ENCODE measurements around the gene PNRC2.
A peak's percentile ranks its signal among the peaks of the same experiment; 100 is the strongest.

GRCh38 chr1:23984417-23985186 is 25.0 kb downstream of the PNRC2 start:
- TF ChIP-seq RAD21 (IDR thresholded peaks at IDR 0.05) (no peak), ZBTB33 (IDR thresholded peaks at IDR 0.05) (no peak), EGR1 (IDR thresholded peaks at IDR 0.05; ENCODE audit: low read depth in 2 of 2) (no peak), SP1 (IDR thresholded peaks at IDR 0.05) (peak; percentile 12), JUND (IDR thresholded peaks at IDR 0.05) (no peak), GABPA (IDR thresholded peaks at IDR 0.05 in 1 of 2, conservative IDR thresholded peaks at IDR 0.05 in 1 of 2) (no peak), MAX (IDR thresholded peaks at IDR 0.05) (no peak), TAF1 (conservative IDR thresholded peaks at IDR 0.05) (no peak), REST (IDR thresholded peaks at IDR 0.05) (no peak)
- TF ChIP-seq, protein P1, sequence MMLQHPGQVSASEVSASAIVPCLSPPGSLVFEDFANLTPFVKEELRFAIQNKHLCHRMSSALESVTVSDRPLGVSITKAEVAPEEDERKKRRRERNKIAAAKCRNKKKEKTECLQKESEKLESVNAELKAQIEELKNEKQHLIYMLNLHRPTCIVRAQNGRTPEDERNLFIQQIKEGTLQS (IDR thresholded peaks at IDR 0.05) = no peak
- TF ChIP-seq, protein P2, sequence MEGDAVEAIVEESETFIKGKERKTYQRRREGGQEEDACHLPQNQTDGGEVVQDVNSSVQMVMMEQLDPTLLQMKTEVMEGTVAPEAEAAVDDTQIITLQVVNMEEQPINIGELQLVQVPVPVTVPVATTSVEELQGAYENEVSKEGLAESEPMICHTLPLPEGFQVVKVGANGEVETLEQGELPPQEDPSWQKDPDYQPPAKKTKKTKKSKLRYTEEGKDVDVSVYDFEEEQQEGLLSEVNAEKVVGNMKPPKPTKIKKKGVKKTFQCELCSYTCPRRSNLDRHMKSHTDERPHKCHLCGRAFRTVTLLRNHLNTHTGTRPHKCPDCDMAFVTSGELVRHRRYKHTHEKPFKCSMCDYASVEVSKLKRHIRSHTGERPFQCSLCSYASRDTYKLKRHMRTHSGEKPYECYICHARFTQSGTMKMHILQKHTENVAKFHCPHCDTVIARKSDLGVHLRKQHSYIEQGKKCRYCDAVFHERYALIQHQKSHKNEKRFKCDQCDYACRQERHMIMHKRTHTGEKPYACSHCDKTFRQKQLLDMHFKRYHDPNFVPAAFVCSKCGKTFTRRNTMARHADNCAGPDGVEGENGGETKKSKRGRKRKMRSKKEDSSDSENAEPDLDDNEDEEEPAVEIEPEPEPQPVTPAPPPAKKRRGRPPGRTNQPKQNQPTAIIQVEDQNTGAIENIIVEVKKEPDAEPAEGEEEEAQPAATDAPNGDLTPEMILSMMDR (IDR thresholded peaks at IDR 0.05; ENCODE audit: low read depth, low read length, missing input control) = no peak
